Kidney (tissue), 14 donors: Measurements from ENCODE around the gene GNB1. TPM values are rescaled to one million over a fixed set of nuclear protein-coding genes. Genes with fewer than 3 reads are reported as not detected.
"Not testable (repeated sequence)": the region's sequence is repeated elsewhere in the genome, so short reads cannot be mapped to it uniquely, and the experiment has no call there.

ENCODE experiments used
- DNase-seq, 5 donors: peaks; one replicate each; pipeline ENCODE4 v3.0.0-alpha.2; 2013 to 2020
- FAIRE-seq: peaks from 2 replicates; lab custom pipeline; 2012; peaks lifted over from hg19 to GRCh38; lab: Jason Lieb, UNC
- H3K27ac ChIP-seq, 2 donors: one replicate each; pipeline ENCODE4 v1.7.0; 2013; ENCODE audit warnings: low read depth in 2 of 2, low read length in 2 of 2, inconsistent platforms in 1 of 2
- H3K27me3 ChIP-seq: one replicate; pipeline ENCODE4 v1.7.1; 2013; ENCODE audit warnings: low read length, inconsistent platforms; ENCODE audit not compliant: control insufficient read depth, insufficient read depth
- H3K36me3 ChIP-seq, 3 donors: one replicate each; pipeline versions ENCODE4 v1.7.0 to v1.7.1; 2013; ENCODE audit warnings: low read length in 3 of 3, control low read depth in 1 of 3, inconsistent platforms in 1 of 3; ENCODE audit not compliant: insufficient read depth in 3 of 3, control insufficient read depth in 2 of 3
- H3K4me1 ChIP-seq, 3 donors: one replicate each; pipeline versions ENCODE4 v1.7.0 to v1.7.1; 2013; ENCODE audit warnings: low read length in 3 of 3, inconsistent platforms in 1 of 3, low read depth in 1 of 3; ENCODE audit not compliant: control insufficient read depth in 2 of 3, insufficient read depth in 2 of 3
- H3K4me3 ChIP-seq, 3 donors: one replicate each; pipeline versions ENCODE4 v1.7.0 to v1.8.1; 2013; ENCODE audit warnings: low read length in 3 of 3, control low read depth in 1 of 3, inconsistent platforms in 1 of 3
- H3K9ac ChIP-seq, 3 donors: one replicate each; pipeline versions ENCODE4 v1.7.0 to v1.7.1; 2013; ENCODE audit warnings: low read length in 3 of 3, control low read depth in 1 of 3, inconsistent platforms in 1 of 3
- H3K9me3 ChIP-seq, 3 donors: one replicate each; pipeline versions ENCODE4 v1.7.0 to v1.7.1; 2013; ENCODE audit warnings: low read length in 3 of 3, control low read depth in 1 of 3, inconsistent platforms in 1 of 3; ENCODE audit not compliant: control insufficient read depth in 2 of 3, insufficient read depth in 1 of 3
- CTCF ChIP-seq: IDR thresholded peaks from 3 replicates; pipeline ENCODE4 v1.5.1; 2012; ENCODE audit warnings: mild to moderate bottlenecking, moderate library complexity, borderline replicate concordance; ENCODE audit not compliant: insufficient read depth; ENCODE audit errors: extremely low read depth
- intact Hi-C: fragments of 100-400 bp; cut with DNase I; formaldehyde crosslinking; loops from one replicate; pipeline ENCODE4 v1.11.1; 2022
- polyA plus RNA-seq: library from polyadenylated mRNA; stranded (reverse); fragments of 350-450 nt; fragmentation: Illumina TruSeq; extraction: RNeasy Lipid Tissue Mini Kit (QIAGEN cat#74804); gene quantifications from one replicate; pipeline ENCODE4 v1.2.3, GENCODE V29; 2014; ENCODE audit warnings: low read depth, low replicate concordance; ENCODE audit not compliant: insufficient read depth
- total RNA-seq: library from RNA; stranded (reverse); fragmentation: NEBNext Ultra II Directional; extraction: Animal tissue kit (Norgen Biotek cat#: 25700); gene quantifications from one replicate; pipeline ENCODE4 v1.2.1, GENCODE V29; 2021
- donor health status: control.
- donor health status: control.
- donor health status: control.
- donor health status: control.
- donor health status: control.
- donor health status: DM: yes; HTN: yes; CAD: no.
- donor health status: Normal renal cell carcinoma (clear cell type).

Gene GNB1
- total and polyA plus RNA-seq, 2 donors from 2014 or later = 144 to 347 TPM

- Histone ChIP-seq H3K4me1 (peaks cover 0 to 6% (median 0%) of the 10 kb centered on the region in 3 donors), H3K27me3 (no peaks in the 10 kb centered on the region), H3K4me3 (no peak overlapping the region), H3K36me3 (peaks cover 0 to 10% (median 0%) of the 10 kb centered on the region in 3 donors), H3K27ac (no peak overlapping the region), H3K9me3 (no peaks in the 10 kb centered on the region), H3K9ac (no peak overlapping the region)
- DNase-seq (peak in 1 of 5 donors; percentile 75), FAIRE-seq (no peak)
- no peak for TF ChIP-seq CTCF
- intact Hi-C loops = no loop called here
Measured at GRCh38 chr1:1752636-1753606, 138.0 kb downstream of the GNB1 start.

GRCh38 chr1:1752190-1752589 is 138.7 kb downstream of the GNB1 start:
- TF ChIP-seq CTCF = no peak
- Histone ChIP-seq H3K27me3 (no peaks in the 10 kb centered on the region), H3K9ac (no peak overlapping the region), H3K4me1 (no peaks in the 10 kb centered on the region), H3K36me3 (peaks cover 0 to 10% (median 0%) of the 10 kb centered on the region in 3 donors), H3K27ac (no peak overlapping the region), H3K4me3 (no peak overlapping the region), H3K9me3 (no peaks in the 10 kb centered on the region)
- intact Hi-C loops = no loop called here
- DNase-seq (peak in 1 of 5 donors; percentile 54), FAIRE-seq (no peak)

GRCh38 chr1:1749941-1750340 is 140.9 kb downstream of the GNB1 start:
- DNase-seq, H3K27me3 ChIP-seq, H3K4me3 ChIP-seq, intact Hi-C loops, H3K4me1 ChIP-seq, FAIRE-seq, H3K36me3 ChIP-seq, H3K9ac ChIP-seq, H3K9me3 ChIP-seq, H3K27ac ChIP-seq: not testable (repeated sequence)

GRCh38 chr1:1748686-1749321 is 142.1 kb downstream of the GNB1 start:
- intact Hi-C loops = no loop called here
- Histone ChIP-seq H3K9me3 (no peaks in the 10 kb centered on the region), H3K4me1 (no peaks in the 10 kb centered on the region), H3K9ac (no peak overlapping the region), H3K36me3 (no peaks in the 10 kb centered on the region), H3K4me3 (no peak overlapping the region), H3K27me3 (no peaks in the 10 kb centered on the region), H3K27ac (no peak overlapping the region)
- TF ChIP-seq CTCF = no peak
- FAIRE-seq (no peak), DNase-seq (peak in 2 of 5 donors; percentile 44 to 74)

GRCh38 chr1:1746566-1746909 is 144.3 kb downstream of the GNB1 start:
- peak overlapping the region in 1 of 2 donors; percentile 47 for H3K27ac ChIP-seq
- FAIRE-seq, H3K36me3 ChIP-seq, intact Hi-C loops, H3K9me3 ChIP-seq, H3K9ac ChIP-seq, H3K4me3 ChIP-seq, H3K4me1 ChIP-seq, DNase-seq, H3K27me3 ChIP-seq: not testable (repeated sequence)
